Upper lobe of left lung (tissue), 6 donors: Measurements from ENCODE around the gene CALHM5. TPM values are rescaled to one million over a fixed set of nuclear protein-coding genes. Genes with fewer than 3 reads are reported as not detected.

Experiments
- ATAC-seq, 2 donors: fragments of 200-7000 bp; cut with Tn5 transposase; one replicate each; pipeline ENCODE4 v1.9.1; 2022; ENCODE audit warnings: mild to moderate bottlenecking in 2 of 2, moderate library complexity in 2 of 2; ENCODE audit not compliant: low FRiP score in 2 of 2
- DNase-seq, 2 donors: peaks; one replicate each; pipeline ENCODE4 v3.0.0-alpha.2; 2019 to 2020
- H3K27ac ChIP-seq, 4 donors: fragments of 200-600 bp; sonication (generic); one replicate each; pipeline ENCODE4 v1.5.1; 2016 to 2019
- H3K27me3 ChIP-seq, 4 donors: fragments of 200-600 bp; sonication (generic); one replicate each; pipeline ENCODE4 v1.5.1; 2017 to 2019
- H3K36me3 ChIP-seq, 4 donors: fragments of 200-600 bp; sonication (generic); one replicate each; pipeline ENCODE4 v1.5.1; 2016 to 2019
- H3K4me1 ChIP-seq, 4 donors: fragments of 200-600 bp; sonication (generic); one replicate each; pipeline ENCODE4 v1.5.1; 2018 to 2019
- H3K4me3 ChIP-seq, 4 donors: fragments of 200-600 bp; sonication (generic); one replicate each; pipeline ENCODE4 v1.5.1; 2017 to 2019; ENCODE audit warnings: mild to moderate bottlenecking in 2 of 4, moderate library complexity in 1 of 4
- H3K9me3 ChIP-seq, 4 donors: fragments of 200-600 bp; sonication (generic); one replicate each; pipeline ENCODE4 v1.5.1; 2018 to 2019
- CTCF ChIP-seq, 6 experiments: fragments of 450-650 bp in 4 of 6; fragments of 200-600 bp in 2 of 6; sonication (generic) in 2 of 6; IDR thresholded peaks; one replicate each; pipeline ENCODE4 v1.5.1; 2016 to 2019; ENCODE audit warnings: antibody characterized with exemption in 6 of 6
- EP300 ChIP-seq, 4 donors: sonication (generic); formaldehyde crosslinking; IDR thresholded peaks; one replicate each; pipeline ENCODE4 v1.5.1; 2017; ENCODE audit warnings: antibody characterized with exemption in 4 of 4, control low read depth in 2 of 4
- POLR2A ChIP-seq, 4 donors: fragments of 450-650 bp; IDR thresholded peaks; one replicate each; pipeline ENCODE4 v1.5.1; 2016 to 2017; ENCODE audit warnings: antibody characterized with exemption in 4 of 4, mild to moderate bottlenecking in 2 of 4
- POLR2AphosphoS5 ChIP-seq, 2 donors: sonication (generic); formaldehyde crosslinking; IDR thresholded peaks; one replicate each; pipeline ENCODE4 v1.5.1; 2017; ENCODE audit warnings: antibody characterized with exemption in 2 of 2
- whole genome bisulfite sequencing, 2 donors: methylation state at CpG; one replicate each; pipeline ENCODE4 v1.1.5; 2017 to 2018; 5-methylcytosine and 5-hydroxymethylcytosine counted together
- total RNA-seq, 6 donors: library from RNA; depleted of rRNA in 4 of 6; stranded (reverse); fragments of >200 nt in 4 of 6; gene quantifications; one replicate each; pipeline versions ENCODE4 v1.1.0 to v1.2.1, GENCODE V29; 2016 to 2021
- donor health status: DM: no; HTN: no; CAD: no; lungs with moderate emphysema.
- donor health status: DM: no; HTN: yes; CAD: no; lungs with severe emphysema.

Gene CALHM5
- total RNA-seq, 6 donors from 2014 or later, result 0.76 to 2.9 (median 1.2) TPM

GRCh38 chr6:116547358-116547757 is 35.9 kb downstream of the CALHM5 start:
- 92 to 95% methylated on average over 6 of the region's 6 CpGs for WGBS, 2 donors
- H3K36me3 ChIP-seq, result no peaks in the 10 kb centered on the region

DNA sequence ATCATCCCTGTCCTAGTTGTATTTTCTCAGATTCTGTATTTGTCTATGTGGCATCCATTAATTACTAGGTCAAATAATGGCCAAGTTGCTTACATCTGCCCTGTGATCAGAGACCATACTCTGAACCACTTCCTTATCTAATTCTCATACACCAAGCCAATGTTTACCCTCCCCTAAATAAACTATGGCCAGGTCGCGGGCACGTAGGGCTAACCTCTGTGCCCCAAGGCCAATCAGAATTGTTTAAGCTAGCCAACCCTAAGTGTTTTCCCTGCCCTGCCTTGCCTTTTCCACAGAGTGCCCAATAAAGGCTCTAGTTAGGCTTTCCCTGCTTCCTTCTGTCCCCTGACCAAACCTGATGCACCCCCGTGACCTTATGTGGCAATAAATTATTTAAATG is 39.4 kb downstream of the CALHM5 start:
- no peaks in the 10 kb centered on the region for H3K27me3 ChIP-seq
- ATAC-seq (no peak), DNase-seq (no peak)
- no peak overlapping the region for H3K4me3 ChIP-seq
- no peak overlapping the region for H3K27ac ChIP-seq
- no peaks in the 10 kb centered on the region for H3K4me1 ChIP-seq
- 56 to 60% methylated on average over 4 of the region's 4 CpGs for WGBS, 2 donors
- H3K9me3 ChIP-seq, result no peaks in the 10 kb centered on the region
- no peak for TF ChIP-seq POLR2A (IDR thresholded peaks at IDR 0.05)
- no peak for TF ChIP-seq EP300 (IDR thresholded peaks at IDR 0.05)
- no peak for TF ChIP-seq CTCF (IDR thresholded peaks at IDR 0.05)
- no peak for TF ChIP-seq POLR2AphosphoS5 (IDR thresholded peaks at IDR 0.05)
- H3K36me3 ChIP-seq, result no peaks in the 10 kb centered on the region

More at GRCh38 chr6:116547358-116547757, 35.9 kb downstream of the CALHM5 start:
- H3K27ac ChIP-seq, result no peak overlapping the region
- no peaks in the 10 kb centered on the region for H3K27me3 ChIP-seq
- ATAC-seq, result no peak
- H3K4me1 ChIP-seq, result no peaks in the 10 kb centered on the region
- H3K9me3 ChIP-seq, result no peaks in the 10 kb centered on the region
- H3K4me3 ChIP-seq, result no peak overlapping the region
- TF ChIP-seq EP300 (IDR thresholded peaks at IDR 0.05), result no peak
- no peak for TF ChIP-seq POLR2AphosphoS5 (IDR thresholded peaks at IDR 0.05)
- no peak for TF ChIP-seq CTCF (IDR thresholded peaks at IDR 0.05)
- TF ChIP-seq POLR2A (IDR thresholded peaks at IDR 0.05), result no peak
- no peak for DNase-seq

DNA sequence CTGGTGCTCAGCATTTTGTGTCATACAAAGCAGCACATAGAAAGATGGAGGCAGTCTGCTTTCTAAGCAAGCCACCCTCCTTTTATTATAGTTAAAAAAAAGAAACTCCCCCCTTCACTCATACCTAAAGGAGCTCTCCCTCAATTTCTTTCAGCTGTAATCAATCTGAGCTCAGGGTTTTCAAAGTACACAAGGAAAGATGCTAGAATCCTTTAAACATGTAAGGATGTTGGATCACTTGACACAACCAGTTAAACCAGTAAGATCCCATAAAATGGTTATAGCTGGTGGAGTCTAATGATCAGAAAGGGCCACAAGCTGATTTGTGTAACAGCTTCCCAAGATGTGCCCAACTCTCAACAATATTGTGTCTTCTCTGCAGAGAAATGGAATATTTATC is 42.0 kb downstream of the CALHM5 start, which contains the start of gene CALHM4:
CALHM4 (plus strand) TSS at position 301 of the 400 bp plus-strand sequence; CDS start at position 344, 43 bp downstream.
- Histone ChIP-seq H3K4me3 (no peak within 1 kb of the TSS), H3K36me3 (no peaks in the 10 kb centered on the region), H3K27me3 (no peaks in the 10 kb centered on the region), H3K27ac (no peak within 1 kb of the TSS), H3K4me1 (peaks cover 0 to 7% (median 3%) of the 10 kb centered on the region in 4 donors), H3K9me3 (no peaks in the 10 kb centered on the region)
- ATAC-seq (no peak), DNase-seq (no peak)
- TF ChIP-seq POLR2AphosphoS5 (IDR thresholded peaks at IDR 0.05), result no peak

DNA sequence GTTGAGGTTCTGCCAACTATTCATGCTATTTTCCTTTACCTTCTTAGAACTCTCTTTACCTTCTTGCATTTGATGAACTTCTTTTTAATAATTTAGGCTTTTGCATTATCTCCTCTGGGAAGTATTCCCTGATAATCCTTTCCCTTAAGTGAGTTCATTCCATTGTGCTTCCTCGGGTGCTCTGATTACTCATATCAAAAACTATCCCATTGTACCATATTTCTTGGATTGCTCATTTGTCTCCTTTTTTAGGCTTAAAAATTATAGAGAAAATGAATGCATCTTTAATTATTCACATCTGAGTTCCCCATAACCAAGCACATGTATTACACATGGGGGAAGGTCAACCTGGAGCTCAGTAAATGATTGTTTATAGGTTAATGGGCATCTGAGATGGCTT is 44.6 kb downstream of the CALHM5 start:
- Histone ChIP-seq H3K4me3 (no peak overlapping the region), H3K36me3 (no peaks in the 10 kb centered on the region), H3K9me3 (no peaks in the 10 kb centered on the region), H3K27ac (no peak overlapping the region), H3K4me1 (peaks cover 0 to 8% (median 4%) of the 10 kb centered on the region in 4 donors), H3K27me3 (no peaks in the 10 kb centered on the region)
- no peak for DNase-seq
- TF ChIP-seq POLR2A (IDR thresholded peaks at IDR 0.05), result no peak
- TF ChIP-seq EP300 (IDR thresholded peaks at IDR 0.05), result no peak
- TF ChIP-seq POLR2AphosphoS5 (IDR thresholded peaks at IDR 0.05), result no peak
- TF ChIP-seq CTCF (IDR thresholded peaks at IDR 0.05), result no peak
- 83 to 88% methylated on average over 1 of the region's 1 CpG for WGBS, 2 donors
- ATAC-seq, result no peak

GRCh38 chr6:116556814-116557415 is 45.5 kb downstream of the CALHM5 start:
- no peak for TF ChIP-seq POLR2AphosphoS5 (IDR thresholded peaks at IDR 0.05)
- no peak for TF ChIP-seq EP300 (IDR thresholded peaks at IDR 0.05)
- TF ChIP-seq POLR2A (IDR thresholded peaks at IDR 0.05), result no peak
- no peak for TF ChIP-seq CTCF (IDR thresholded peaks at IDR 0.05)
- Histone ChIP-seq H3K4me3 (no peak overlapping the region), H3K27me3 (no peaks in the 10 kb centered on the region), H3K27ac (no peak overlapping the region), H3K9me3 (no peaks in the 10 kb centered on the region), H3K4me1 (peaks cover 0 to 11% (median 5%) of the 10 kb centered on the region in 4 donors), H3K36me3 (no peaks in the 10 kb centered on the region)
- ATAC-seq, result no peak
- 91% methylated on average over 5 of the region's 5 CpGs for WGBS, 2 donors
- DNase-seq, result no peak
